ENCODE measurements around the gene AQP2. TPM values are rescaled to one million over a fixed set of nuclear protein-coding genes. Genes with fewer than 3 reads are reported as not detected.

The AQP2 gene
- total and polyA plus RNA-seq, 4 donors = not detected

GRCh38 chr12:49902399-49903350 lies 47.9 kb upstream of the AQP2 start:
- Histone ChIP-seq H3K4me3 (no peak overlapping the region), H3K9me3 (ENCODE audit: control insufficient read depth in 4 of 4, insufficient read depth in 3 of 4, low read length in 3 of 4) (no peaks in the 10 kb centered on the region), H3K27me3 (ENCODE audit: control insufficient read depth in 3 of 3, insufficient read depth in 3 of 3, low read length in 2 of 3) (no peaks in the 10 kb centered on the region), H3K4me1 (ENCODE audit: control insufficient read depth in 5 of 5, insufficient read depth in 5 of 5, low read length in 5 of 5) (peaks cover 0 to 14% (median 0%) of the 10 kb centered on the region in 5 donors), H3K27ac (ENCODE audit: low read depth in 1 of 2, low read length in 1 of 2) (no peak overlapping the region), H3K36me3 (ENCODE audit: control insufficient read depth in 4 of 4, insufficient read depth in 4 of 4, low read length in 4 of 4) (no peaks in the 10 kb centered on the region), H3K9ac (ENCODE audit: insufficient read depth in 1 of 2, low read length in 2 of 2) (no peak overlapping the region)
- no peak for ATAC-seq (ENCODE audit: insufficient read depth, low FRiP score)
- DNase-seq = no peak
- no peak for TF ChIP-seq CTCF (IDR thresholded peaks at IDR 0.05; ENCODE audit: control extremely low read depth, extremely low read depth)
- 82 to 88% methylated on average over 16 of the region's 16 CpGs for WGBS, 2 donors

- Histone ChIP-seq H3K4me3 (no peak overlapping the region), H3K36me3 (ENCODE audit: control insufficient read depth in 4 of 4, insufficient read depth in 4 of 4, low read length in 4 of 4) (no peaks in the 10 kb centered on the region), H3K27me3 (ENCODE audit: control insufficient read depth in 3 of 3, insufficient read depth in 3 of 3, low read length in 2 of 3) (no peaks in the 10 kb centered on the region), H3K9me3 (ENCODE audit: control insufficient read depth in 4 of 4, insufficient read depth in 3 of 4, low read length in 3 of 4) (no peaks in the 10 kb centered on the region), H3K27ac (ENCODE audit: low read depth in 1 of 2, low read length in 1 of 2) (no peak overlapping the region), H3K9ac (ENCODE audit: insufficient read depth in 1 of 2, low read length in 2 of 2) (no peak overlapping the region), H3K4me1 (ENCODE audit: control insufficient read depth in 5 of 5, insufficient read depth in 5 of 5, low read length in 5 of 5) (peaks cover 0 to 14% (median 0%) of the 10 kb centered on the region in 5 donors)
- WGBS, 2 donors = 59 to 67% methylated on average over 12 of the region's 12 CpGs
- no peak for TF ChIP-seq CTCF (IDR thresholded peaks at IDR 0.05; ENCODE audit: control extremely low read depth, extremely low read depth)
- DNase-seq = no peak
- no peak for ATAC-seq (ENCODE audit: insufficient read depth, low FRiP score)
These were observed 47.2 kb upstream of the AQP2 start for GRCh38 chr12:49903351-49903699.

GRCh38 chr12:49903700-49904423 lies 46.7 kb upstream of the AQP2 start, which contains the start of gene FAIM2:
TSS of gene FAIM2 (minus strand) at chr12:49903900. CDS start at chr12:49903792, 108 bp downstream.
- peak; percentile 49 for ATAC-seq (ENCODE audit: insufficient read depth, low FRiP score)

More at GRCh38 chr12:49903700-49904423, 46.7 kb upstream of the AQP2 start, which contains the start of gene FAIM2:
- no peaks in the 10 kb centered on the region for H3K36me3 ChIP-seq (ENCODE audit: control insufficient read depth in 4 of 4, insufficient read depth in 4 of 4, low read length in 4 of 4)
- 9 to 10% methylated on average over 26 to 51 of the region's 56 CpGs for WGBS, 2 donors
- TF ChIP-seq CTCF (IDR thresholded peaks at IDR 0.05; ENCODE audit: control extremely low read depth, extremely low read depth) = no peak
- H3K27ac ChIP-seq (ENCODE audit: low read depth in 1 of 2, low read length in 1 of 2) = no peak within 1 kb of the TSS
- no peaks in the 10 kb centered on the region for H3K27me3 ChIP-seq (ENCODE audit: control insufficient read depth in 3 of 3, insufficient read depth in 3 of 3, low read length in 2 of 3)
- H3K4me1 ChIP-seq (ENCODE audit: control insufficient read depth in 5 of 5, insufficient read depth in 5 of 5, low read length in 5 of 5) = peaks cover 0 to 14% (median 0%) of the 10 kb centered on the region in 5 donors
- H3K4me3 ChIP-seq = no peak within 1 kb of the TSS
- no peaks in the 10 kb centered on the region for H3K9me3 ChIP-seq (ENCODE audit: control insufficient read depth in 4 of 4, insufficient read depth in 3 of 4, low read length in 3 of 4)
- DNase-seq = peak; percentile 60 to 85 (median 63)
- H3K9ac ChIP-seq (ENCODE audit: insufficient read depth in 1 of 2, low read length in 2 of 2) = no peak within 1 kb of the TSS

Measured in lung (tissue), 12 donors.